Osteocyte (in vitro differentiated cells): ENCODE data around the gene TLR3. TPM values are rescaled to one million over a fixed set of nuclear protein-coding genes. Genes with fewer than 3 reads are reported as not detected.
"Not testable (repeated sequence)": the region's sequence is repeated elsewhere in the genome, so short reads cannot be mapped to it uniquely, and the experiment has no call there.

Experiments used
- DNase-seq: peaks from one replicate; pipeline ENCODE4 v3.0.0; 2021; ENCODE audit warnings: mixed read lengths; ENCODE audit not compliant: unreplicated experiment; ENCODE audit errors: extremely low spot score
- H3K27ac Mint-ChIP-seq: one replicate; pipeline ENCODE4 v1.8.0; 2021; ENCODE audit warnings: mild to moderate bottlenecking, mixed read lengths; ENCODE audit not compliant: unreplicated experiment
- H3K27me3 Mint-ChIP-seq: one replicate; pipeline ENCODE4 v1.8.0; 2021; ENCODE audit warnings: mixed read lengths; ENCODE audit not compliant: unreplicated experiment
- H3K36me3 Mint-ChIP-seq: one replicate; pipeline ENCODE4 v1.8.0; 2021; ENCODE audit warnings: mixed read lengths; ENCODE audit not compliant: unreplicated experiment
- H3K4me1 Mint-ChIP-seq: one replicate; pipeline ENCODE4 v1.8.0; 2021; ENCODE audit warnings: mixed read lengths; ENCODE audit not compliant: unreplicated experiment
- H3K4me3 Mint-ChIP-seq: one replicate; pipeline ENCODE4 v1.8.0; 2021; ENCODE audit warnings: mild to moderate bottlenecking, moderate library complexity, mixed read lengths; ENCODE audit not compliant: unreplicated experiment
- H3K9me3 Mint-ChIP-seq: one replicate; pipeline ENCODE4 v1.8.0; 2021; ENCODE audit warnings: mixed read lengths; ENCODE audit not compliant: unreplicated experiment
- CTCF ChIP-seq: fragments of 200-600 bp; sonication (generic); IDR thresholded peaks from 2 replicates; pipeline ENCODE4 v1.5.0; 2021; ENCODE audit warnings: antibody characterized with exemption, mild to moderate bottlenecking, moderate library complexity
- total RNA-seq: library from RNA; stranded (reverse); gene quantifications from 2 replicates; pipeline ENCODE4 v1.2.1, GENCODE V29; 2021

TLR3 gene
- total RNA-seq, 1 donor from 2014 or later: 7.5 TPM

- Mint-ChIP-seq H3K4me3 (peak overlapping the region; percentile 65), H3K27ac (peak overlapping the region; percentile 90), H3K36me3 (no peaks in the 10 kb centered on the region), H3K9me3 (peaks cover 9% of the 10 kb centered on the region), H3K27me3 (no peaks in the 10 kb centered on the region), H3K4me1 (peaks cover 47% of the 10 kb centered on the region)
- TF ChIP-seq CTCF: no peak
- DNase-seq: peak; percentile 88
Observed at GRCh38 chr4:186029571-186030398, 39.2 kb upstream of the TLR3 start.

GRCh38 chr4:186030399-186030775, 38.6 kb upstream of the TLR3 start:
- TF ChIP-seq CTCF: no peak
- Mint-ChIP-seq H3K4me1 (peaks cover 47% of the 10 kb centered on the region), H3K27ac (peak overlapping the region; percentile 90), H3K4me3 (peak overlapping the region; percentile 65), H3K9me3 (peaks cover 13% of the 10 kb centered on the region), H3K36me3 (no peaks in the 10 kb centered on the region), H3K27me3 (no peaks in the 10 kb centered on the region)
- no peak for DNase-seq

- peaks cover 47% of the 10 kb centered on the region for H3K4me1 Mint-ChIP-seq
- H3K27me3 Mint-ChIP-seq: no peaks in the 10 kb centered on the region
- H3K36me3 Mint-ChIP-seq: no peaks in the 10 kb centered on the region
- H3K4me3 Mint-ChIP-seq: peak overlapping the region; percentile 65
- DNase-seq: no peak
- peaks cover 13% of the 10 kb centered on the region for H3K9me3 Mint-ChIP-seq
- H3K27ac Mint-ChIP-seq: peak overlapping the region; percentile 90
- no peak for TF ChIP-seq CTCF
Observed at GRCh38 chr4:186030795-186031194, 38.2 kb upstream of the TLR3 start.

DNA sequence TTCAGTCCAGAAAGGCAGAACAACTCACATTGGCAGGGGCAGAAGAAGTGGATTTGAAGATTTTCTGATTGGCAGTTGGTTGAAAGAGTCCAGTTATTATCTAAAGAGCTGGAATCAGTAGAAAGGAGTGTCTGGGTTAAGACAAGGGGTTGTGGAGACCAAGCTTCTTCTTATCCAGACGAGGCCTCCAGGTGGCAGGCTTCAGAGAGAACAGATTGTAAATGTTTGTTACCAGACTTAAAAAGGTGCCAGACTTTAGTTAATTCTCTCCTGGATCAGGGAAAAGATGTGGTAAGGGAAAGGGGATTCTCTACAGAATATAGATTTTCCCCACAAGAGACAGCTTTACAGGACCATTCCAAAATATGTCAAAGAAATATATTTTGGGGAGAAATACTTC, 36.7 kb upstream of the TLR3 start:
- H3K4me3 Mint-ChIP-seq: no peak overlapping the region
- peak overlapping the region; percentile 90 for H3K27ac Mint-ChIP-seq
- no peak for DNase-seq
- H3K4me1 Mint-ChIP-seq: peaks cover 45% of the 10 kb centered on the region
- no peaks in the 10 kb centered on the region for H3K36me3 Mint-ChIP-seq
- peak; percentile 33 for TF ChIP-seq CTCF
- peaks cover 7% of the 10 kb centered on the region for H3K9me3 Mint-ChIP-seq
- H3K27me3 Mint-ChIP-seq: no peaks in the 10 kb centered on the region

DNA sequence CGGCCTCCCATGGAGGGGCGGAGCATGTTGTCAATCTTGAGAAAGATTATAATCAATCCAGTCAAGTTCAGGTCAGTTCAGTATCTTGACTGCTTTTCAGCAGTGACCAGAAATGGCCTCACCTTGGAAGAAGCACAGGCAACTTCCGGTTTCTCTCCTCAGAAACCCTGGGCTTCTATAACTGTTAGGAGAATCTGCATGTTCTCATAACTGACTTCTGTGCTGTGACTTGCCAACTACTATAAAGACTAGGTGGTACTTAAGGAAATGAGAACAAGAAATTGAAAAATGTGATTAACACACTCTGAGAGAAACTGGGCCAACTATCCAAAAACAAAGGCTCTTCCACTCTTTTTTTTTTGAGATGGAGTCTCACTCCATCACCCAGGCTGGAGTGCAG, 35.9 kb upstream of the TLR3 start:
- Mint-ChIP-seq H3K4me3 (no peak overlapping the region), H3K9me3 (peaks cover 5% of the 10 kb centered on the region), H3K4me1 (peaks cover 44% of the 10 kb centered on the region), H3K27ac (no peak overlapping the region), H3K36me3 (no peaks in the 10 kb centered on the region), H3K27me3 (no peaks in the 10 kb centered on the region)
- DNase-seq: no peak
- TF ChIP-seq CTCF: no peak

GRCh38 chr4:186034613-186035012, 34.3 kb upstream of the TLR3 start:
- H3K9me3 Mint-ChIP-seq, H3K36me3 Mint-ChIP-seq, H3K4me3 Mint-ChIP-seq, DNase-seq, H3K27me3 Mint-ChIP-seq, H3K27ac Mint-ChIP-seq: not testable (repeated sequence)
- peaks cover 29% of the 10 kb centered on the region for H3K4me1 Mint-ChIP-seq
